Uterus (tissue), 2 donors: ENCODE data around the gene DPP6.

Source experiments
- POLR2A ChIP-seq, 2 donors: fragments of 450-650 bp; IDR thresholded peaks; one replicate each; pipeline ENCODE4 v1.6.1; 2016; ENCODE audit warnings: antibody characterized with exemption in 2 of 2, mild to moderate bottlenecking in 1 of 2, moderate library complexity in 1 of 2
- TF ChIP-seq, protein P1 (sequence below), 4 experiments: fragments of 200-600 bp in 2 of 4; fragments of 450-650 bp in 2 of 4; sonication (generic) in 2 of 4; IDR thresholded peaks; one replicate each; pipeline ENCODE4 v1.5.1; 2016 to 2019; ENCODE audit warnings: antibody characterized with exemption in 4 of 4, mild to moderate bottlenecking in 2 of 4, moderate library complexity in 1 of 4

DNA sequence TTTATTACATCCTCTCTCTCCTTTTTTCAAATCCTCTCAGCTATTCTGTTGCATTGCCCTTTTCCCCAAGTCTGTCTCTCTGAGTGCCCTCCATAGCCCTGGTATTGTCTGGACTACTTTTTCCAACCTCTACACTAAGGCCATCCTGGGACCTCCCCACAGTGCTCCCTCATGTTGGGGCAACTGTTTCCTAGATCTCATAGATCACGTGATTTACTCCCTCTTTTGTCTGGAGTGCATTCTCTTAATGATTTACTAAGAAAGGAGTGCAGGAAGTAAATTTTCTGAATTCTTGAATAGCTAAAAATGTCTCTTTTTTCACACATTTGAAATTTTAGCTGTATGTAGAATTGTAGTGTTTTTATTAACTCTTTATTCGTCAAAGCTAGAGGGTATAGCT, 733.7 kb downstream of the DPP6 start:
- TF ChIP-seq, protein P1, sequence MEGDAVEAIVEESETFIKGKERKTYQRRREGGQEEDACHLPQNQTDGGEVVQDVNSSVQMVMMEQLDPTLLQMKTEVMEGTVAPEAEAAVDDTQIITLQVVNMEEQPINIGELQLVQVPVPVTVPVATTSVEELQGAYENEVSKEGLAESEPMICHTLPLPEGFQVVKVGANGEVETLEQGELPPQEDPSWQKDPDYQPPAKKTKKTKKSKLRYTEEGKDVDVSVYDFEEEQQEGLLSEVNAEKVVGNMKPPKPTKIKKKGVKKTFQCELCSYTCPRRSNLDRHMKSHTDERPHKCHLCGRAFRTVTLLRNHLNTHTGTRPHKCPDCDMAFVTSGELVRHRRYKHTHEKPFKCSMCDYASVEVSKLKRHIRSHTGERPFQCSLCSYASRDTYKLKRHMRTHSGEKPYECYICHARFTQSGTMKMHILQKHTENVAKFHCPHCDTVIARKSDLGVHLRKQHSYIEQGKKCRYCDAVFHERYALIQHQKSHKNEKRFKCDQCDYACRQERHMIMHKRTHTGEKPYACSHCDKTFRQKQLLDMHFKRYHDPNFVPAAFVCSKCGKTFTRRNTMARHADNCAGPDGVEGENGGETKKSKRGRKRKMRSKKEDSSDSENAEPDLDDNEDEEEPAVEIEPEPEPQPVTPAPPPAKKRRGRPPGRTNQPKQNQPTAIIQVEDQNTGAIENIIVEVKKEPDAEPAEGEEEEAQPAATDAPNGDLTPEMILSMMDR (IDR thresholded peaks at IDR 0.05), result no peak
- no peak for TF ChIP-seq POLR2A (IDR thresholded peaks at IDR 0.05)
